Measurements from ENCODE around the gene TBC1D5. TPM values are rescaled to one million over a fixed set of nuclear protein-coding genes. Genes with fewer than 3 reads are reported as not detected.
"Not testable (repeated sequence)": the region's sequence is repeated elsewhere in the genome, so short reads cannot be mapped to it uniquely, and the experiment has no call there.

TBC1D5 gene
- polyA plus RNA-seq, 1 experiment = 44.6 TPM

DNA sequence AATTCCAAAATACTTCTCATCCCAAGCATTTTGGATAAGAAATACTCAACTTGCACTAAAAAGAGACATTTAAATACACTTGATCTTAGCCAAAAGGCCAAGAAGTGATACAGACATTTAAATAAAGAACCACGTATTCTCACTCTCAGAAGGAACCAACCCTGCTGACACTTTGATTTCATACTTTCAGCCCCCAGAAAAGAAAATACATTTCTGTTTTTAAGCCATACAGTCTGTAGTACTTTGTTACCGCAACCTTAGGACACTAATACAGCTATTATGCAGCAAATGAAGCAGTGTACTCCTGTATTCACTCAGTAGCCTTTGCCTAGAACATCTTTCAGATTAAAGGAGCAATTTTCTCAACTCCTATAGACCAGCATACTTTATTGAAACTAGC lies 86.7 kb downstream of the TBC1D5 start:
- H3K4me3 ChIP-seq (ENCODE audit: low read depth, low read length) = no peak overlapping the region
- CTCF ChIA-PET = interaction anchor here (3.4 kb wide), 1 partner anchor 11 kb away, joined by 21 read pairs; no protein-coding TSS in a partner anchor

GRCh38 chr3:17649748-17650147 lies 92.7 kb downstream of the TBC1D5 start:
- H3K27me3 ChIP-seq (ENCODE audit: control insufficient read depth, insufficient read depth, low read length); H3K4me3 ChIP-seq (ENCODE audit: low read depth, low read length); DNase-seq (ENCODE audit: low read depth, low spot score); CTCF ChIA-PET; H3K9me3 ChIP-seq (ENCODE audit: control insufficient read depth, insufficient read depth, low read length); H3K27ac ChIP-seq (ENCODE audit: low read depth, low read length); POLR2A ChIA-PET: not testable (repeated sequence)

More for the DNA sequence above, 86.7 kb downstream of the TBC1D5 start:
- DNase-seq (ENCODE audit: low read depth, low spot score) = no peak
- no peak for TF ChIP-seq CTCF (IDR thresholded peaks at IDR 0.05; ENCODE audit: low read depth, low read length)
- no peaks in the 10 kb centered on the region for H3K9me3 ChIP-seq (ENCODE audit: control insufficient read depth, insufficient read depth, low read length)
- no peak overlapping the region for H3K27ac ChIP-seq (ENCODE audit: low read depth, low read length)
- H3K27me3 ChIP-seq (ENCODE audit: control insufficient read depth, insufficient read depth, low read length) = no peaks in the 10 kb centered on the region
- POLR2A ChIA-PET = no interaction called here

DNA sequence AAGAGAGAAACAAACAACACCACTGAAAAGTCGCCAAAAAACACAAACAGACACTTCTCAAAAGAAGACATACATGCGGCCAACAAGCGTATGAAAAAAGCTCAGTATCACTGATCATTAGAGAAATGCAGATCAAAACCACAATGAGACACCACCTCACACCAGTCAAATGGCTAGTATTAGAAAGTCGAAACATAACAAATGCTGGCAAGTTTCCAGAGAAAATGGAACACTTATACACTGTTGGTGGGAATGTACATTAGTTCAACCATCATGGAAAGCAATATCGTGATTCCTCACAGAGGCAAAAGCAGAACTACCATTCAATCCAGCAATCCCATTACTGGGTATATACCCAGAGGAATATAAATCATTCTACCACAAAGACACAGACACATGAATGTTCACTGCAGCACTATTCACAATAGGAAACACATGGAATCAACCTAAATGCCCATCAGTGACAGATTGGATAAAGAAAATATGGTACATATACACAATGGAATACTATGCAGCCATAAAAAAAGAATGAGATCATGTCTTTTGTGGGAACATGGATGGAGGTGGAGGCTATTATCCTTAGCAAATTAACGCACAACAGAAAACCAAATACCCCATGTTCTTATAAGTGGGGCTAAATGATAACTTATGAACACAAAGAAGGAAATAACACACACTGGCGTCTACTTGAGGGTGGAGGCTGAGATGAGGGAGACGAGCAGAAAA lies 93.6 kb downstream of the TBC1D5 start:
- H3K4me3 ChIP-seq (ENCODE audit: low read depth, low read length); CTCF ChIA-PET; H3K9me3 ChIP-seq (ENCODE audit: control insufficient read depth, insufficient read depth, low read length); H3K27ac ChIP-seq (ENCODE audit: low read depth, low read length); H3K27me3 ChIP-seq (ENCODE audit: control insufficient read depth, insufficient read depth, low read length); POLR2A ChIA-PET; DNase-seq (ENCODE audit: low read depth, low spot score): not testable (repeated sequence)

DNA sequence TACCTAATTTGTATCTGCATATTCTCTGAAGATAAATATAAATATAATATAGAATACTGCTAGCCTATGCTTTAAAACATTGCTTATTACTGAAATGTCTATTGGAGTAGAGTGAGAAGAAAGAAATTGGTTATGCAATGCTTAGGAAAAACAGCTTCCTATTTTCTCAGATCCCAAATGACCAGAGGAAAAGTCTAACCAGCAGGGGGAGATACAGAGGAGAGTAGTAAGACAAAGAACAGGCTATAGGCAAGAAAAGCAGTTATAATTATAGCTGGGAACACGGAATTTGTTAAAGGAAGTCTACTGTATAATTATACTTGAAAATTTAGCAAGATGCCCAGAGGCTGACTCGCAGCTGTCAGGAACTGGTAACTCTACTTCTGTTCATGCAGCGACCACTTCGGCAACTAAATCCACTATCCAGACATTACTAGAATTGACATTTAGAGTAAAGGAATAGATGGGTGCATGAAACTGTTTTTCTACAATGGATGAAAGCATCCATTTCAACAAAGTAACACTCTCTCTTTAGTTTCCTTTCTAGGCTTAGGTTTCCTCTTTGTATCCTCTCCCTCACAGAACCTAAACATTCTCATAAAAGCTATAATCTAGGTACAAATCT lies 97.2 kb downstream of the TBC1D5 start:
- H3K9me3 ChIP-seq (ENCODE audit: control insufficient read depth, insufficient read depth, low read length) = no peaks in the 10 kb centered on the region
- no peaks in the 10 kb centered on the region for H3K27me3 ChIP-seq (ENCODE audit: control insufficient read depth, insufficient read depth, low read length)
- H3K4me3 ChIP-seq (ENCODE audit: low read depth, low read length) = no peak overlapping the region
- ChIA-PET POLR2A (interaction anchor here (0.6 to 1.4 kb wide), 2 partner anchors 97 to 101 kb away, joined by 5 to 10 read pairs; partner anchors contain the start of gene TBC1D5), CTCF (interaction anchor here (0.6 to 4.5 kb wide), 46 partner anchors 9 to 778 kb away, joined by 3 to 52 read pairs (median 4); partner anchors contain the start of gene TBC1D5)
- no peak overlapping the region for H3K27ac ChIP-seq (ENCODE audit: low read depth, low read length)
- peak; percentile 36 for DNase-seq (ENCODE audit: low read depth, low spot score)
- peak; percentile 83 for TF ChIP-seq CTCF (IDR thresholded peaks at IDR 0.05; ENCODE audit: low read depth, low read length)

GRCh38 chr3:17643691-17644090 lies 98.7 kb downstream of the TBC1D5 start:
- no peak overlapping the region for H3K27ac ChIP-seq (ENCODE audit: low read depth, low read length)
- CTCF ChIA-PET = interaction anchor here (0.7 to 4.5 kb wide), 4 partner anchors 10 to 198 kb away, joined by 3 to 52 read pairs (median 13); no protein-coding TSS in a partner anchor
- H3K9me3 ChIP-seq (ENCODE audit: control insufficient read depth, insufficient read depth, low read length) = no peaks in the 10 kb centered on the region
- POLR2A ChIA-PET = interaction anchor here (1.0 kb wide), 1 partner anchor 99 kb away, joined by 3 read pairs; no protein-coding TSS in a partner anchor
- H3K27me3 ChIP-seq (ENCODE audit: control insufficient read depth, insufficient read depth, low read length) = no peaks in the 10 kb centered on the region
- no peak for TF ChIP-seq CTCF (IDR thresholded peaks at IDR 0.05; ENCODE audit: low read depth, low read length)
- DNase-seq (ENCODE audit: low read depth, low spot score) = peak; percentile 13
- H3K4me3 ChIP-seq (ENCODE audit: low read depth, low read length) = no peak overlapping the region

- Histone ChIP-seq H3K27me3 (ENCODE audit: control insufficient read depth, insufficient read depth, low read length) (no peaks in the 10 kb centered on the region), H3K4me3 (ENCODE audit: low read depth, low read length) (no peak overlapping the region), H3K27ac (ENCODE audit: low read depth, low read length) (no peak overlapping the region), H3K9me3 (ENCODE audit: control insufficient read depth, insufficient read depth, low read length) (no peaks in the 10 kb centered on the region)
- CTCF ChIA-PET = no interaction called here
- no peak for DNase-seq (ENCODE audit: low read depth, low spot score)
- POLR2A ChIA-PET = no interaction called here
- TF ChIP-seq CTCF (IDR thresholded peaks at IDR 0.05; ENCODE audit: low read depth, low read length) = no peak
Observed at GRCh38 chr3:17642474-17642873, 100.0 kb downstream of the TBC1D5 start.

All from AG04450 (cell line).